OCI-LY3 (cell line): ENCODE data around the gene CHURC1.

Experiments
- H2AFZ ChIP-seq: fragments of 200-600, 300-600 bp; shearing (Covaris generic); 2 replicates; pipeline ENCODE4 v1.6.0; 2014; ENCODE audit warnings: antibody characterized with exemption, low read depth, low read length
- H3K27ac ChIP-seq: fragments of 200-600, 300-600 bp; sonication (generic); 2 replicates; pipeline ENCODE4 v1.5.1; 2014; ENCODE audit warnings: mild to moderate bottlenecking, low read length, moderate library complexity, mixed read lengths
- H3K27me3 ChIP-seq: fragments of 200-600, 300-600 bp; sonication (generic); 2 replicates; pipeline ENCODE4 v1.6.1; 2014; ENCODE audit warnings: low read depth, low read length, mixed read lengths
- H3K36me3 ChIP-seq: fragments of 200-600, 300-600 bp; sonication (generic); replicated peaks from 2 replicates; pipeline ENCODE3; 2014; ENCODE audit warnings: low read depth, low read length, mixed read lengths
- H3K4me1 ChIP-seq: fragments of 300-600, 200-600 bp; sonication (generic); 2 replicates; pipeline ENCODE4 v1.6.1; 2014; ENCODE audit warnings: low read length, mixed read lengths
- H3K4me2 ChIP-seq: fragments of 200-600, 300-600 bp; sonication (generic); 2 replicates; pipeline ENCODE4 v1.6.1; 2014; ENCODE audit warnings: low read length, mixed read lengths
- H3K4me3 ChIP-seq: fragments of 300-600, 200-600 bp; sonication (generic); 2 replicates; pipeline ENCODE4 v1.5.1; 2014; ENCODE audit warnings: antibody characterized with exemption, mild to moderate bottlenecking, low read length, moderate library complexity
- H3K79me2 ChIP-seq: fragments of 300-600, 200-600 bp; shearing (Covaris generic); 2 replicates; pipeline ENCODE4 v1.6.1; 2014; ENCODE audit warnings: mild to moderate bottlenecking, low read length, mixed read lengths
- H3K9ac ChIP-seq: fragments of 300-600, 200-600 bp; shearing (Covaris generic); 2 replicates; pipeline ENCODE4 v1.6.0; 2014; ENCODE audit warnings: mild to moderate bottlenecking, low read length, moderate library complexity
- H3K9me3 ChIP-seq: fragments of 200-600, 300-600 bp; shearing (Covaris generic); 2 replicates; pipeline ENCODE4 v1.6.1; 2014; ENCODE audit warnings: low read length, mixed read lengths; ENCODE audit not compliant: insufficient read depth
- H4K20me1 ChIP-seq: fragments of 200-600, 300-600 bp; sonication (generic); 2 replicates; pipeline ENCODE4 v1.6.1; 2016; ENCODE audit warnings: low read length, mixed read lengths; ENCODE audit not compliant: insufficient read depth
- EZH2phosphoT487 ChIP-seq: fragments of 200-600 bp; shearing (Covaris generic); IDR thresholded peaks from 2 replicates; pipeline ENCODE4 v1.6.1; 2018; ENCODE audit warnings: antibody characterized with exemption, mixed run types, low read depth
- TF ChIP-seq, protein P1 (sequence below): fragments of 200-600, 300-600 bp; sonication (generic); IDR thresholded peaks from 2 replicates; pipeline ENCODE4 v1.5.1; 2014; ENCODE audit warnings: antibody characterized with exemption, low read length, low read depth

The CHURC1 gene

DNA sequence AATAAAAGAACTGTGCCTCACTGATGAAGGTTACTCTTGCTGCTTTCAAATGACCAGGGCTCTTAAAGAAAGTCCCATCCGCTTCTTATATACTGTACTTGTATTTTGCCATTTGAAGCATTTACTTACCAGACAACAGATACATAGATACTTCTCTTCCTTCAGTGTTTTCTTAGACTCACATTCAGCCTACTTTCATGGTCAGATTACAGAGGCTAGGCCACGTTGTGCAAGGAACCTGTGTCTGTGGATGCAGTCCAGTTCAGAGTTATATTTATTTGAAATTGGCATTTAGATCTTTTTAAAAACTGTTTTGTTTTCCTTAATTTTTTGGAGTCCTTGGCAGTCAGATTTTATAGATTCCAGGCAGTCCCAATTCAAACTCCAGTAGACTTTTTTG lies 6.2 kb downstream of the CHURC1 start:
- H3K4me1 ChIP-seq, result peaks cover 6% of the 10 kb centered on the region
- H3K4me2 ChIP-seq, result no peak overlapping the region
- H2AFZ ChIP-seq, result no peak overlapping the region
- no peaks in the 10 kb centered on the region for H3K27me3 ChIP-seq
- H4K20me1 ChIP-seq, result peaks cover 31% of the 10 kb centered on the region
- TF ChIP-seq EZH2phosphoT487, result no peak
- TF ChIP-seq, protein P1, sequence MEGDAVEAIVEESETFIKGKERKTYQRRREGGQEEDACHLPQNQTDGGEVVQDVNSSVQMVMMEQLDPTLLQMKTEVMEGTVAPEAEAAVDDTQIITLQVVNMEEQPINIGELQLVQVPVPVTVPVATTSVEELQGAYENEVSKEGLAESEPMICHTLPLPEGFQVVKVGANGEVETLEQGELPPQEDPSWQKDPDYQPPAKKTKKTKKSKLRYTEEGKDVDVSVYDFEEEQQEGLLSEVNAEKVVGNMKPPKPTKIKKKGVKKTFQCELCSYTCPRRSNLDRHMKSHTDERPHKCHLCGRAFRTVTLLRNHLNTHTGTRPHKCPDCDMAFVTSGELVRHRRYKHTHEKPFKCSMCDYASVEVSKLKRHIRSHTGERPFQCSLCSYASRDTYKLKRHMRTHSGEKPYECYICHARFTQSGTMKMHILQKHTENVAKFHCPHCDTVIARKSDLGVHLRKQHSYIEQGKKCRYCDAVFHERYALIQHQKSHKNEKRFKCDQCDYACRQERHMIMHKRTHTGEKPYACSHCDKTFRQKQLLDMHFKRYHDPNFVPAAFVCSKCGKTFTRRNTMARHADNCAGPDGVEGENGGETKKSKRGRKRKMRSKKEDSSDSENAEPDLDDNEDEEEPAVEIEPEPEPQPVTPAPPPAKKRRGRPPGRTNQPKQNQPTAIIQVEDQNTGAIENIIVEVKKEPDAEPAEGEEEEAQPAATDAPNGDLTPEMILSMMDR, result no peak
- no peaks in the 10 kb centered on the region for H3K9me3 ChIP-seq
- H3K4me3 ChIP-seq, result no peak overlapping the region
- no peak overlapping the region for H3K9ac ChIP-seq
- H3K79me2 ChIP-seq, result peaks cover 45% of the 10 kb centered on the region
- no peak overlapping the region for H3K27ac ChIP-seq
- peaks cover 23% of the 10 kb centered on the region for H3K36me3 ChIP-seq

DNA sequence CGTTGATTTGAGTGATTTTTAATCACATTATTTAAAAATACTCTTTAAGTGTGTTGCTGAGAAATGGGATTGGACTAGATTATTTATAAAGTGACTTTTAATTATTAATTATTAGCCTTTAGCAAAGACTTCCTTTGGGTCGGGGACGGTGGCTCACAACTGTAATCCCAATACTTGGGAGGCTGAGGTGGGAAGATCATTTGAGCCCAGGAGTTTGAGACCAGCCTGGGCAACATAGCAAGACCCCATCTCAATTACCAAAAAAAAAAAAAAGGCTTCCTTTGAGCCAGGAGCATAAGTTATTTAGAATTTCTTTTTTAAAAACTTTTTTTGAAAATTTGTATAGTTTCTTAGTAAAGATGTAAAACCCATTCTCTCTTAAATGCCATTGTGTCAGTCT lies 8.8 kb downstream of the CHURC1 start:
- Histone ChIP-seq H3K9me3 (no peaks in the 10 kb centered on the region), H3K4me2 (no peak overlapping the region), H3K36me3 (peaks cover 22% of the 10 kb centered on the region), H3K27ac (no peak overlapping the region), H3K9ac (no peak overlapping the region), H4K20me1 (peaks cover 25% of the 10 kb centered on the region), H2AFZ (no peak overlapping the region), H3K27me3 (no peaks in the 10 kb centered on the region), H3K79me2 (peaks cover 23% of the 10 kb centered on the region), H3K4me3 (no peak overlapping the region), H3K4me1 (no peaks in the 10 kb centered on the region)
- TF ChIP-seq, protein P1, result no peak
- no peak for TF ChIP-seq EZH2phosphoT487

DNA sequence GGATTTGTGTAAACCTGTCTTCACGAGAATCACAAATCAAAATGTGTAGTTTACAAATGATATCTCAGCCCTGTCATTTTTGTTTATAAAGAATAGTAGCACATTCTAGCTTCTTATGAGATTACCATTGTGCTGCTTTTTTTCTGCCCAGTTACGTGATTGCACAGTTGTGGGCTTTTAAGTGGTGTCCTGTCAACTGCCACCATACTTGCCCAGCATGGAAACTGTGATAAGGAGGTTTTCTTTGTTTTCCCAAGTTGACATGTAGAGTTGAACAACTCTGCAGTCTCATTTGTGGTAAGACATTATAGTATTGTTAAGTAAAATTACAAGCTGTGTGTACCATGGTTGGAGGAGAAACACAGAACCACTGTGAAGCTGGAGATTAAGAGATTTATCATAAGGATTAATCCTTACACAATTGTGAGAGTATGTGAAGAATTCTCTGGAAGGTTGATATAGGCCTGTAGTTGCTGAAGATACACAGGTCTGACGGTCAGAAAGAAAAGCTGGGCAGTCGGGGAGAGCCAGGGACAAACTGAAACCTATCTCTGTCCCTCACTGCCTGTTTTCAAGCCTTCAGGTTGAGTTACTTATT lies 12.2 kb downstream of the CHURC1 start:
- H3K9ac ChIP-seq, result no peak overlapping the region
- H3K4me3 ChIP-seq, result no peak overlapping the region
- H3K79me2 ChIP-seq, result peaks cover 7% of the 10 kb centered on the region; the same call in 1 of the 2 replicates
- no peak overlapping the region for H2AFZ ChIP-seq
- H3K27ac ChIP-seq, result no peak overlapping the region
- peaks cover 37% of the 10 kb centered on the region for H3K36me3 ChIP-seq
- H3K9me3 ChIP-seq, result no peaks in the 10 kb centered on the region
- no peak overlapping the region for H3K4me2 ChIP-seq
- no peaks in the 10 kb centered on the region for H3K4me1 ChIP-seq
- no peak for TF ChIP-seq EZH2phosphoT487
- TF ChIP-seq, protein P1, result no peak
- H3K27me3 ChIP-seq, result no peaks in the 10 kb centered on the region
- H4K20me1 ChIP-seq, result peaks cover 4% of the 10 kb centered on the region; the same call in 1 of the 2 replicates

DNA sequence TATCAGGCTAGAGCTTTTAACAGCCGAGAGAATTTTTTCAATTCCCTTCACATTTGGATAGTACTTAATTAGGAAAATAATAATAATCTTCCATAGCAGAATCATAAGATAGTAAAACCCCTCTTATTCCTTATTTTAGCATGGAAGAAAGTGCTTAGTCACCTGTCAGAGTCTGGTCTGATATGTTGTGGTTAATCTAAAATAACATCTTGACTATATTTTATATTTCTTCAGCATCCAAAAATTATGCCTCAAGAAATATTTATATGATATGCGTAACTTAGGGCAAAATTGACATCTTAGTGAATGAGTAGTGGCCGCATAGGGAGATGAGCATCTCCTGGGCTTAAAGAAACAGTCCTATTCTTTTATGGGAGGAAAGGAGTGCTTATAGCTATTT lies 12.8 kb downstream of the CHURC1 start:
- Histone ChIP-seq H3K9me3 (no peaks in the 10 kb centered on the region), H3K4me2 (no peak overlapping the region), H3K27me3 (no peaks in the 10 kb centered on the region), H3K27ac (no peak overlapping the region), H2AFZ (no peak overlapping the region), H4K20me1 (peaks cover 4% of the 10 kb centered on the region; the same call in 1 of the 2 replicates), H3K4me3 (no peak overlapping the region), H3K4me1 (no peaks in the 10 kb centered on the region), H3K36me3 (peaks cover 40% of the 10 kb centered on the region), H3K79me2 (peaks cover 3% of the 10 kb centered on the region; the same call in 1 of the 2 replicates), H3K9ac (no peak overlapping the region)
- TF ChIP-seq, protein P1, result no peak
- no peak for TF ChIP-seq EZH2phosphoT487
